Measurements from ENCODE around the gene MICALL2.

GRCh38 chr7:1436608-1437007 lies 22.7 kb downstream of the MICALL2 start:
- TF ChIP-seq CTCF (IDR thresholded peaks at IDR 0.05) (no peak), POLR2A (IDR thresholded peaks at IDR 0.05) (no peak)

Measured in right lobe of liver (tissue), 4 donors.